ENCODE measurements around the gene CEPT1.

Gene CEPT1

DNA sequence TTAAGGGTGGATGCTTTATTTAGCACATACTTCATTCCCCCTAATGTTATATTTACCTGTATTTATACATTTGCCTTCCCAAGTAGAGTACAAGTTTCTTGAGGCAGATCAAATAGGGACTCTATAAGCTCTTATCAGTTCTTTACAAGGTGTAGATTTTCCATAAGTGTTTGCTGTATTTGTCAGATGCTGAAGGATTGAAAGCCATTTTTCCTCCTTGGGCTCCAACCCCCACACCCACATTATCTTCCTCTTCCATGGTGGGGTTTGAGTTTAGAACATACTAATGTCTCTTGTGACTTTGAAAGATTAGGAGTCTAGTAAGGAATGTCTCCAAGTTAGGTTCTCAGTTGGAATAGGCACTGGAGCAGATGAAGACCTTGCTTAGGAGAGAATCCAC lies 85.1 kb downstream of the CEPT1 start:
- no peaks in the 10 kb centered on the region for H3K36me3 ChIP-seq (ENCODE audit: control insufficient read depth in 5 of 5, insufficient read depth in 5 of 5, low read length in 5 of 5)
- no peak overlapping the region for H3K9ac ChIP-seq (ENCODE audit: low read length in 5 of 5)
- H3K4me3 ChIP-seq (ENCODE audit: low read depth in 1 of 5, low read length in 5 of 5), result no peak overlapping the region
- H3K27ac ChIP-seq (ENCODE audit: low read depth, low read length), result no peak overlapping the region
- no peaks in the 10 kb centered on the region for H3K27me3 ChIP-seq (ENCODE audit: control insufficient read depth in 5 of 5, insufficient read depth in 4 of 5, low read length in 5 of 5)
- no peaks in the 10 kb centered on the region for H3K9me3 ChIP-seq (ENCODE audit: control insufficient read depth in 5 of 5, low read length in 5 of 5)
- H3K4me1 ChIP-seq (ENCODE audit: control insufficient read depth in 5 of 5, insufficient read depth in 5 of 5, low read length in 5 of 5), result peaks cover 0 to 36% (median 30%) of the 10 kb centered on the region in 5 donors

DNA sequence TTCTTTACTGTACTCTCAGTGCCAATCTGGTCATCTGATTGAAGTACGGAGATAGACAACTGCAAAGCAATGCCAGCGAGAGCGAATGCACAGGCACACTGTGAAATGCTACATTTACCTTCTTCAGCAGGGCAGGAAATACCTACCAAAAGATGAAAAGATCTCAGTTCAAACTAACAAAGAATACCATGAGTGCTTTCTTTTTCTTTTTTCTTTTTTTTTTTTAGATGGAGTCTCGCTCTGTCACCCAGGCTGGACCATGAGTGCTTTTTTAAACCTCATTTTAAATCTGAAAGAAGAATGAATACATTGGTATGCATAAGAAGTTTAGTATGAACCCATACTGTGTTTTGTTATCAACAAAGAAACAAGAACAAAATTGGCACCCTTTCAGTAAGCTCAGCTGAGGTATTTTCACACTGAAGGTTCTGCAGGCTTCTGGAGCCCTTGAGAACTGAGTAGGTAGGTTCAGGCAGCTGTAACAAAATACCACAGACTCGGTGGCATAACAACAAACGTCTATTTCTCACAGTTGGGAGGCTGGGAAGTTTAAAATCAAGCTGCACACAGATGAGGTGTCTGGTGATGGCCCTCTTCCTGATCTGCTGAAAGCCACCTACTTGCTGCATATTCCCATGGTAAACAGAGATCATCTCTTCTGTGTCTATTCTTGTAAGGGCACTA lies 85.8 kb downstream of the CEPT1 start:
- H3K4me3 ChIP-seq (ENCODE audit: low read depth in 1 of 5, low read length in 5 of 5), result no peak overlapping the region
- H3K9me3 ChIP-seq (ENCODE audit: control insufficient read depth in 5 of 5, low read length in 5 of 5), result no peaks in the 10 kb centered on the region
- no peak overlapping the region for H3K9ac ChIP-seq (ENCODE audit: low read length in 5 of 5)
- H3K27me3 ChIP-seq (ENCODE audit: control insufficient read depth in 5 of 5, insufficient read depth in 4 of 5, low read length in 5 of 5), result no peaks in the 10 kb centered on the region
- no peaks in the 10 kb centered on the region for H3K36me3 ChIP-seq (ENCODE audit: control insufficient read depth in 5 of 5, insufficient read depth in 5 of 5, low read length in 5 of 5)
- no peak overlapping the region for H3K27ac ChIP-seq (ENCODE audit: low read depth, low read length)
- peaks cover 0 to 30% (median 28%) of the 10 kb centered on the region in 5 donors for H3K4me1 ChIP-seq (ENCODE audit: control insufficient read depth in 5 of 5, insufficient read depth in 5 of 5, low read length in 5 of 5)

DNA sequence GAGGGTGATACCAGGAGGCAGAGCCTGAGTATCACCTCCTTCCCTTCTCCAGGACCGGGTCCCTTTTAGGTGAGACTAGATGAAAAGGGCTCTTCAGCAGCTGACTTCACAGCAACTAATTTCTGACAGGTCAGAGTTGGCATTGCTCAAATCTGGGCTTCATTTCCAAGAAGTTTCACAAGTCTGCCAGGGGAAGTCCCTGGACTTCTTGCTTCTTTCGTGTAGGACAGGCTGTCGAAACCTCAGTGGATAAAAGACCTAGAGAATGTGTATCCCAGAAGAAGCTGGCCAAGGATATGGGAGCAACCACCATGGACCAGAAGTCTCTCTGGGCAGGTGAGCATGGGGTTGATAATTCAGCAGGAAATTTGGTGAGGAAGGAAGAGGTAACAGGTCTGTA lies 87.4 kb downstream of the CEPT1 start, which contains the start of gene CHI3L2:
TSS of gene CHI3L2 (plus strand) at position 280 of the 400 bp plus-strand sequence. CDS start at position 297, 17 bp downstream.
- no peak within 1 kb of the TSS for H3K27ac ChIP-seq (ENCODE audit: low read depth, low read length)
- no peaks in the 10 kb centered on the region for H3K36me3 ChIP-seq (ENCODE audit: control insufficient read depth in 5 of 5, insufficient read depth in 5 of 5, low read length in 5 of 5)
- peaks cover 0 to 20% (median 15%) of the 10 kb centered on the region in 5 donors for H3K4me1 ChIP-seq (ENCODE audit: control insufficient read depth in 5 of 5, insufficient read depth in 5 of 5, low read length in 5 of 5)
- H3K9me3 ChIP-seq (ENCODE audit: control insufficient read depth in 5 of 5, low read length in 5 of 5), result no peaks in the 10 kb centered on the region
- no peaks in the 10 kb centered on the region for H3K27me3 ChIP-seq (ENCODE audit: control insufficient read depth in 5 of 5, insufficient read depth in 4 of 5, low read length in 5 of 5)
- H3K9ac ChIP-seq (ENCODE audit: low read length in 5 of 5), result no peak within 1 kb of the TSS
- H3K4me3 ChIP-seq (ENCODE audit: low read depth in 1 of 5, low read length in 5 of 5), result no peak within 1 kb of the TSS

DNA sequence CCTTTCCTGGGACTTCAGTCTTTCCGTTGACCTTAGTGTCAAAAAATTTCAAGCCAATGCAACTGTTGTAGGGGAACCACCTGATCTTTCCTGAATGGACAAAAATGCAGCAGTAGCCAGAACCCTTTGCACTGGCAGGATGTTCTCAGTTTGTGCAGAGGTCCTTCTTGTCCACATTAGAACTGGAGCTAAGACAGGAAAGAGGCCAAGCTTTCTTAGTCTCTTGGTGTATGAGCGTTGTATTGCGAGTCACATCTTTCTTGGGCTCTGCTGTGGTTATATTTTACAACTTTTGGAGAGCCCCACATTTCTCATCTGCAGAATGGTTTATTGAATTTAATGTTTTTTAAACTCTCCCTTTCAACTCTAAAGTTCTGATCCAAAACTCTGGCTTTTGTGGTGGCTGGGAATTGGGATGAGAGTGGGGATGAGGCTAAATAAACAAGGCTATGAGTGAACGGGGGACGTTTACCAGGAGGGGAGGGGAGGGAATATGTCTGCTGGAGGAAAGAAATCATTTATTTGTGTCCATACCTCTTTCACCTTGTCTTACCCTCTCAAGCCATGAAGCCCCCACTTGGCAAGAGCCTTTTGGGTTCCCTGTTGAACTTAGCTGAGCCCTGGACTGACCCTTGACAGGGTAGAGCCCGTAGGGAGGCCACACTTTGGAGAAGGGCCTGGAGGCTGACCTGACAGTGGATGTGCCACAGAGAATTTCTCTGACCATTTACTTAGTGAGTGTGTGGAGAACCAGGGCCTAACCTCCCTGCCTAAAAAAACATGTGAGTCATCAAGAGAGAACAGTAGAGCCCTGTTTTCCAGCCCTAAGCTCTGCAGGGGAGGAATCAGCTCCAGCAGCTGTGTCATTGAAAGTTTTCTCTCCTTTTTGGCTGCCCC lies 88.1 kb downstream of the CEPT1 start:
- no peaks in the 10 kb centered on the region for H3K9me3 ChIP-seq (ENCODE audit: control insufficient read depth in 5 of 5, low read length in 5 of 5)
- H3K36me3 ChIP-seq (ENCODE audit: control insufficient read depth in 5 of 5, insufficient read depth in 5 of 5, low read length in 5 of 5), result no peaks in the 10 kb centered on the region
- peaks cover 0 to 15% (median 10%) of the 10 kb centered on the region in 5 donors for H3K4me1 ChIP-seq (ENCODE audit: control insufficient read depth in 5 of 5, insufficient read depth in 5 of 5, low read length in 5 of 5)
- no peak overlapping the region for H3K9ac ChIP-seq (ENCODE audit: low read length in 5 of 5)
- H3K27me3 ChIP-seq (ENCODE audit: control insufficient read depth in 5 of 5, insufficient read depth in 4 of 5, low read length in 5 of 5), result no peaks in the 10 kb centered on the region
- H3K4me3 ChIP-seq (ENCODE audit: low read depth in 1 of 5, low read length in 5 of 5), result no peak overlapping the region
- H3K27ac ChIP-seq (ENCODE audit: low read depth, low read length), result no peak overlapping the region

DNA sequence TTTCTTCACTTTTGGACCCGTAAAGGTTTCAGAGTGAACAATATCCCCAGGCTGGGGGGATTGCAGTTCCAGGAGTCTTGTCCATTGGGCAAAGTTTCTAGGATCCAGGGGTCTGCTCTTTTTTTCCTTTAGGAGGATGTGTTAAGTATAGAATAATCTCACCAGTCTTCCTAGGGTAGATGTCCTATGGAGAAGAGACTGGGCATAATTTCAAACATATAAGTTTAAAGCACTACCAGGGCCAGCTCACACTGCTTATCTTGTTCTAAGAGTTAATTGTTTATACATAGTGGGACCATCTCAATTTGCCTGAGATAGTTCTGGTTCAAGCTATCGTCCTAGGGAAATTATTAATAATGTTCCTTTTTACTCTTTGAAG lies 88.7 kb downstream of the CEPT1 start:
- no peaks in the 10 kb centered on the region for H3K36me3 ChIP-seq (ENCODE audit: control insufficient read depth in 5 of 5, insufficient read depth in 5 of 5, low read length in 5 of 5)
- no peaks in the 10 kb centered on the region for H3K27me3 ChIP-seq (ENCODE audit: control insufficient read depth in 5 of 5, insufficient read depth in 4 of 5, low read length in 5 of 5)
- no peak overlapping the region for H3K4me3 ChIP-seq (ENCODE audit: low read depth in 1 of 5, low read length in 5 of 5)
- peaks cover 0 to 14% (median 10%) of the 10 kb centered on the region in 5 donors for H3K4me1 ChIP-seq (ENCODE audit: control insufficient read depth in 5 of 5, insufficient read depth in 5 of 5, low read length in 5 of 5)
- H3K27ac ChIP-seq (ENCODE audit: low read depth, low read length), result peak overlapping the region; percentile 5
- H3K9me3 ChIP-seq (ENCODE audit: control insufficient read depth in 5 of 5, low read length in 5 of 5), result no peaks in the 10 kb centered on the region
- no peak overlapping the region for H3K9ac ChIP-seq (ENCODE audit: low read length in 5 of 5)

DNA sequence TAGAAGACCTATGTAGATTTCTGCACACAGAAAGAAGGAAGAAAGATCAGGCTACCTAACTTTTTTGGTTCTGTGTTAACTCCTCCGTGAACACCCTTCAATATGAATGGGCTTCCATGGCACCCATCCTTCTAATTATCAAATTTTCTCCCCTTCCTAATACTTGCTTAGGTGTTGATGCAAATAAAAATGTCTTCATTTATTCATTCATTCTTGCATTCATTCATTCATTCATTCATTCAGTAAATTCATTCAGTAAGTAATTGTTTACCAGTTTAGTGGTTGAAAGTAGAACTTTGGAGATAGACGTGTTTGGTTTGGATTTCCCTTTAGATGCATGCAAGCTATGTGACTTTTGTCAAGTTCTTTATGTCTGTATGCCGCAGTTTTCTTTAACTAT lies 92.1 kb downstream of the CEPT1 start:
- Histone ChIP-seq H3K9ac (ENCODE audit: low read length in 5 of 5) (no peak overlapping the region), H3K4me3 (ENCODE audit: low read depth in 1 of 5, low read length in 5 of 5) (no peak overlapping the region), H3K27ac (ENCODE audit: low read depth, low read length) (no peak overlapping the region), H3K4me1 (ENCODE audit: control insufficient read depth in 5 of 5, insufficient read depth in 5 of 5, low read length in 5 of 5) (peaks cover 0 to 14% (median 8%) of the 10 kb centered on the region in 5 donors), H3K27me3 (ENCODE audit: control insufficient read depth in 5 of 5, insufficient read depth in 4 of 5, low read length in 5 of 5) (peaks cover 0 to 2% (median 0%) of the 10 kb centered on the region in 5 donors), H3K36me3 (ENCODE audit: control insufficient read depth in 5 of 5, insufficient read depth in 5 of 5, low read length in 5 of 5) (no peaks in the 10 kb centered on the region), H3K9me3 (ENCODE audit: control insufficient read depth in 5 of 5, low read length in 5 of 5) (no peaks in the 10 kb centered on the region)

DNA sequence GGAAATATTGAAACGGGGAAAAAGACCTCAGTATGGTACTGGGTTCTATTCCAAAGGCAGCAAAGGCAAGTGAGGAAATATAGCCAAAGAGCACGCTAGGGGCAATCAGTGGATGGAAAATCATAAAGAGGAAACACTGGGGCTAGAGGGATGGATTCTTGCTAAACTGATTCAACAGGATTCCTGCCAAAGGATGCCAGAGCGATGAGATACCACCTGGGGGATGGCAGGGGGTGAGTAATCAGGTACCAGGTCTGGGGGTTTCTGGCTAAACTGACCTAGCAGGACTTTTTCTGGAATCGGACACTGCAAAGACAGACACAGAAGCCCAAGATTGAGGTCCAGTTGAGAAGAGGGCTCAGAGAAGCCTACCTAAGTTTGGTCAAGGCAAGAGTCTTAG lies 94.2 kb downstream of the CEPT1 start:
- Histone ChIP-seq H3K9ac (ENCODE audit: low read length in 5 of 5) (no peak overlapping the region), H3K4me3 (ENCODE audit: low read depth in 1 of 5, low read length in 5 of 5) (no peak overlapping the region), H3K27me3 (ENCODE audit: control insufficient read depth in 5 of 5, insufficient read depth in 4 of 5, low read length in 5 of 5) (peaks cover 0 to 2% (median 0%) of the 10 kb centered on the region in 5 donors), H3K4me1 (ENCODE audit: control insufficient read depth in 5 of 5, insufficient read depth in 5 of 5, low read length in 5 of 5) (no peaks in the 10 kb centered on the region), H3K9me3 (ENCODE audit: control insufficient read depth in 5 of 5, low read length in 5 of 5) (no peaks in the 10 kb centered on the region), H3K27ac (ENCODE audit: low read depth, low read length) (no peak overlapping the region), H3K36me3 (ENCODE audit: control insufficient read depth in 5 of 5, insufficient read depth in 5 of 5, low read length in 5 of 5) (no peaks in the 10 kb centered on the region)

All from subcutaneous abdominal adipose tissue (tissue), 5 donors.